ENCODE data around the gene CHST14.

CHST14 gene

DNA sequence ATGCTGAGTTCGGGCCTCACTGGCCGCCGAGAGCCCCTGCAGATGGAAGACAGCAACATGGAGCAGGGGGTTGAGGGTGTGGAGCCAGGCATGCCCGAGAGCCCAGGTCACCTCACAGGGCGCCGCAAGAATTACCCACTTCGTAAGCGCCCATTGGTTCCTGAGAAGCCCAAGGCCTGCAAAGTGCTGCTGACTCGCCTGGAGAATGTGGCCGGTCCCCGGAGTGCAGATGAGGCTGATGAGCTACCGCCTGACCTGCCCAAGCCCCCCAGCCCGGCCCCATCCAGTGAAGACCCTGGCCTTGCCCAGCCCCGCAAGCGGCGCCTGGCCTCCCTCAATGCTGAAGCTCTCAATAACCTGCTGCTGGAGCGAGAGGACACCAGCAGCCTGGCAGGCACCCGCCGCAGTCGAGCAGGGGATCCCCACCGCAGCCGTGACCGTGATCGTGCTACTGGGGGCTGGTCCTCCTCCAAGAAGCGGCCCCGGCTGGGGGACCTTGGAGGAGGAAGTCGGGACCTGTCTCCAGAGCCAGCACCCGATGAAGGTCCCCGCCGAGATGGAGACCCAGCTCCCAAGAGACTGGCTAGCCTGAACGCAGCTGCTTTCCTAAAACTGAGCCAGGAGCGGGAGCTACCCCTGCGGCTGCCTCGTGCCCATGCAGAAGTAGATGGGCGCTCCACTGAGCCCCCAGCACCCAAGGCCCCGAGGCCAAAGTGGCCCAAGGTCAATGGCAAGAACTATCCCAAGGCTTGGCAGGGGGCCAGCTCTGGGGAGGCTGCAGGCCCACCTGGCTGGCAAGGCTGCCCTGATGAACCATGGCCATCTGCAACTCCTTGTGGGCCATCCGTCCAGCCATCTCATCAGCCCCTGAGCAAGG, 12.1 kb upstream of the CHST14 start:
- Histone ChIP-seq H3K4me2 (no peak overlapping the region), H3K9ac (no peak overlapping the region), H3K27ac (no peak overlapping the region), H3K27me3 (no peaks in the 10 kb centered on the region), H4K20me1 (peaks cover 100% of the 10 kb centered on the region), H3K36me3 (peaks cover 63% of the 10 kb centered on the region), H3K9me3 (no peaks in the 10 kb centered on the region), H3K4me1 (peaks cover 47% of the 10 kb centered on the region), H3K4me3 (no peak overlapping the region)
- TF ChIP-seq Cebpa-rat (IDR thresholded peaks at IDR 0.05): no peak

DNA sequence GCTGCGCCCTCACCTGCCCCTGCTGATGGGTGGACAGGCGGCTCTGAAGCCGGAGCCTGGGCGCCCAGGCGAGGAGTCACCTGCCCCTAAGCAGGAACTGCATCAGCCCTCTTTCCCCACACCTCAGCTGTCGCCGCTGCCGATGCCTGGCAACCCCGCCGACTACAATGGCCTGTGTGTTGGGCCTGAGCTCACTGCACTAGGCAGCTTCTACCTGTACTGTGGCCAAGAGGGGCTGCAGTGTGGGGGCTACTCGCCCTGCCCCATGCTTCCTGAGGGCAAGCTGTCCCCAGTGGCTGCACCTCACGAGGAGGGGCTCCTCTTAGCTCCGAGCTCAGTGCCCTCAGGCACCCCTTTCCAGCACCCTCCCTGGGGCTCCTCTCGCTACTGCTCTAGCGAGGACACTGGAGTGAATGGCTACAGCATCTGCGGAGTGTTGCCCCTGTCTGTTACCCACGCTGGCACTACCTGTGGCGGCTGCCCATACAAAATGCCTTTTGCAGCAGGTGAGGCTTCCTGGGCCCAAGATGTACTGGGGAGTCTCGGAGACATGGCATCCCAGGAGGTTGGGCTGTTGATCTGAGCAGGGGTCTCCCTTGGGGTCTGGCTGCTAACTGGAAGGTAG, 11.3 kb upstream of the CHST14 start:
- no peaks in the 10 kb centered on the region for H3K9me3 ChIP-seq
- no peak for TF ChIP-seq Cebpa-rat (IDR thresholded peaks at IDR 0.05)
- no peak overlapping the region for H3K4me3 ChIP-seq
- no peaks in the 10 kb centered on the region for H3K27me3 ChIP-seq
- H3K4me1 ChIP-seq: peaks cover 40% of the 10 kb centered on the region
- H3K36me3 ChIP-seq: peaks cover 71% of the 10 kb centered on the region
- H3K9ac ChIP-seq: no peak overlapping the region
- no peak overlapping the region for H3K4me2 ChIP-seq
- peaks cover 100% of the 10 kb centered on the region for H4K20me1 ChIP-seq
- H3K27ac ChIP-seq: no peak overlapping the region

DNA sequence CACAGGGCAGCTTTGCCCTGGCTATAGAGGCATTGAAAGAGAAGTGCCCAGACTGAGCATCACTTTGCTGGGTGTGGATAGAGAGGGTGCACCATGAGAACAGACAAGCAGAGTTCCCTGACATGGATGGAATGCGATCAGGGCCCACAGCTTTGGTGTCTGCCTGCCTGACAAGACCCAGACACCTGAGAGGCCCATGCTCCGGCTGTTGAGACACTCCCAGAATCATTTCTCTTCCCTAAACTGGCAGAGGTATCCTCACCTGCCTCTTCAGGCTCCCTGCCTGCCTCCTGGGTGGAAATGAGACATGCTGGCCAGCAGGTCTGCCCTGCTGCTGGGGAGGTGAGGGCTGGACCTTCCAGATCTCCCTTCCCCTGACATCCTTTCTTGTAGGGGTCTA, 10.4 kb upstream of the CHST14 start:
- H3K36me3 ChIP-seq: peaks cover 80% of the 10 kb centered on the region
- peaks cover 31% of the 10 kb centered on the region for H3K4me1 ChIP-seq
- TF ChIP-seq Cebpa-rat (IDR thresholded peaks at IDR 0.05): no peak
- no peak overlapping the region for H3K4me3 ChIP-seq
- H3K9ac ChIP-seq: no peak overlapping the region
- peaks cover 97% of the 10 kb centered on the region for H4K20me1 ChIP-seq
- no peaks in the 10 kb centered on the region for H3K27me3 ChIP-seq
- H3K4me2 ChIP-seq: no peak overlapping the region
- H3K9me3 ChIP-seq: no peaks in the 10 kb centered on the region
- no peak overlapping the region for H3K27ac ChIP-seq

DNA sequence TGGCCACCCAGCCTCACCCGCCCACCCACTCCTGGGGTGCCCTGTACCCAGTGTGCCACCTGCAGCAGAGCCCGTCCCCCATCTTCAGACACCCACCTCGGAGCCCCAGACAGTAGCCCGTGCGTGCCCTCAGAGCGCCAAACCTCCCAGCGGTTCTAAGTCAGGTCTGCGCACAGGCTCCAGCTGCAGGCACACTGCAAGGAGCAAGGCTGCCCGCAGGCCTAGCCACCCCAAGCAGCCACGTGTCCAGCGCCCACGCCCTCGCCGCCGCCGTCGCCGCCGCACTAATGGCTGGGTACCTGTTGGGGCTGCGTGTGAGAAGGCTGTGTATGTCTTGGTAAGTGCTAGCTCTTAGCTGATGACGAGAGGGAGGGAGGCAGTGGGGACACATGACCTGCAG, 8.8 kb upstream of the CHST14 start:
- no peak overlapping the region for H3K27ac ChIP-seq
- H3K9ac ChIP-seq: no peak overlapping the region
- H3K27me3 ChIP-seq: no peaks in the 10 kb centered on the region
- H4K20me1 ChIP-seq: peaks cover 86% of the 10 kb centered on the region
- peaks cover 95% of the 10 kb centered on the region for H3K36me3 ChIP-seq
- H3K4me1 ChIP-seq: peaks cover 15% of the 10 kb centered on the region
- H3K9me3 ChIP-seq: no peaks in the 10 kb centered on the region
- H3K4me2 ChIP-seq: no peak overlapping the region
- TF ChIP-seq Cebpa-rat (IDR thresholded peaks at IDR 0.05): no peak
- H3K4me3 ChIP-seq: no peak overlapping the region

DNA sequence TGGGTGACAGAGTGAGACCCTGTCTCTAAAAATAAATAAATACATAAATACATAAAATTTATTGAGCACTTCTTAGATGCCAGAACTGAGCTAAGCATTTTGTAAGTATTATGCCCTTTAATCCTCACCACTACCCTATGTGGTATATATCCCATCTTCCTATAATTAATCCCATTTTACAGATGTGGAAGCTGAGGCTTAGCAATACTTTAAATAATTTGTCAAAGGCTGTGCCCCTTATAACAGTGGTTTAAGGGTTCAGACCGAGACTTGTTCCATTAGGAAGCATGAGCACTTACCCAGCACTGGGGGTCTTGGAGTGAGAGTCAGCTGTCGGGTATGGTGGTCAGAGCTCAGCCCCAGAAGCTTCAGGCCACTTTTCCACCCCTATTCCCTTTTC, 7.5 kb upstream of the CHST14 start:
- no peaks in the 10 kb centered on the region for H3K27me3 ChIP-seq
- no peaks in the 10 kb centered on the region for H3K9me3 ChIP-seq
- no peak for TF ChIP-seq Cebpa-rat (IDR thresholded peaks at IDR 0.05)
- H3K9ac ChIP-seq: no peak overlapping the region
- H3K36me3 ChIP-seq: peaks cover 100% of the 10 kb centered on the region
- peaks cover 80% of the 10 kb centered on the region for H4K20me1 ChIP-seq
- no peak overlapping the region for H3K27ac ChIP-seq
- H3K4me2 ChIP-seq: no peak overlapping the region
- H3K4me1 ChIP-seq: peaks cover 2% of the 10 kb centered on the region; the same call in 1 of the 2 replicates
- H3K4me3 ChIP-seq: no peak overlapping the region

DNA sequence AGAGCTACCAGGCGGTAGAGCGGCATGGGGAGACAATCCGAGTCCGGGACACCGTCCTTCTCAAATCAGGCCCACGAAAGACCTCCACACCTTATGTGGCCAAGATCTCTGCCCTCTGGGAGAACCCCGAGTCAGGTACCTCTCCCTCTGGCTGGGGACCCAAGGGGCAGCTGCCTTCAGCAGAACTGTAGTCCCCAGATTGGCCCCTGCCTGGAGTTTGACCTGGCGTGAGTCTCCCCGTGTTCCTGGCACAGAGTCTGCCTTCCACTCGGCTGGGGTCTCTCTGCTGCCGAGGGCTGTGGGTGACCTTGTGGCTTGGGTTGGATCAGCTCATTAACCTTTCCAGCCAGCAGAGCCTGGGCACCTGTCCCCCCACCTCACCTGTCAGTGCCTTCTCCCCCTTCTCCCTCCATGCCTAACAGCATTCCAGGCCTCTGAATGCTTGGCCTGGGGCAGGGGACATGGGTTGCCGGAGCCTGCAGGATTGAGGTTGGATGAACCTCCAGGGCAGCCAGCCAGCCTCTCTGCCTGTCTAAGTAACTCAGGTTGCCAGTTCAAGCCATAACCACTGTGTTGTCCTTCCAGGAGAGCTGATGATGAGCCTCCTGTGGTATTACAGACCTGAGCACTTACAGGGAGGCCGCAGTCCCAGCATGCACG, 6.8 kb upstream of the CHST14 start:
- no peak overlapping the region for H3K4me3 ChIP-seq
- H4K20me1 ChIP-seq: peaks cover 73% of the 10 kb centered on the region
- peaks cover 96% of the 10 kb centered on the region for H3K36me3 ChIP-seq
- no peak overlapping the region for H3K9ac ChIP-seq
- peaks cover 5% of the 10 kb centered on the region; the same call in 1 of the 2 replicates for H3K4me1 ChIP-seq
- no peak for TF ChIP-seq Cebpa-rat (IDR thresholded peaks at IDR 0.05)
- H3K27ac ChIP-seq: no peak overlapping the region
- no peaks in the 10 kb centered on the region for H3K9me3 ChIP-seq
- no peak overlapping the region for H3K4me2 ChIP-seq
- no peaks in the 10 kb centered on the region for H3K27me3 ChIP-seq

DNA sequence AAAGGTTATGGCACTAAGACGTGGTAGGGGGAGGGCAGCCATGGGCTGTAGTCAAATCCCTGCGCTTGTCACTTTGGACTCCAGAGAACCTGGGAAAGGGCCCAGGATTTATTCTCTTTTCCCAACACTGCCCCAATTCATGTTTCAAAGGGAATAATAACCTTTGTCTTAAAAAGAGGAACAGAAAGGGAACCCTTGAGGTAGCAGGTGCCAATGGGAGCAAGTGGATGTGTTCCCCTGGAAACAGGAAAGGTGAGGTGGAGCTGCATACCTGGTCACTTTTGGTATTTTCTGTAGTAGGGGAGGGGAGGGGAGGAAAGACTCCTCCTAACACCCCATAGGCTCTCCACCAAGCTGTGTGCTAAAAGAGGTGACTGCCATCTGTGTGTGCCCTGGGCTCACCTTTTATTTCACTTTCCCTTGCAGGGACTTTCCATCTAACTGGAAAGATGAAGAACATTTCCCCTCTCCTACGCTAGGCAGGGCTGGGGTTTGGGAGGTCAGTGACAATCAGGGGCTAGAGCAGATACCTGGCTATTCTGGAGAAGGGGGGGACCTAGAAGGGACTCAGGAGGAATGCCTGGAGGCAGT, 6.1 kb upstream of the CHST14 start:
- Histone ChIP-seq H3K36me3 (peaks cover 90% of the 10 kb centered on the region), H4K20me1 (peaks cover 66% of the 10 kb centered on the region), H3K9ac (no peak overlapping the region), H3K27ac (no peak overlapping the region), H3K27me3 (no peaks in the 10 kb centered on the region), H3K4me1 (peaks cover 11% of the 10 kb centered on the region; the same call in 1 of the 2 replicates), H3K4me3 (no peak overlapping the region), H3K9me3 (no peaks in the 10 kb centered on the region), H3K4me2 (no peak overlapping the region)
- no peak for TF ChIP-seq Cebpa-rat (IDR thresholded peaks at IDR 0.05)

DNA sequence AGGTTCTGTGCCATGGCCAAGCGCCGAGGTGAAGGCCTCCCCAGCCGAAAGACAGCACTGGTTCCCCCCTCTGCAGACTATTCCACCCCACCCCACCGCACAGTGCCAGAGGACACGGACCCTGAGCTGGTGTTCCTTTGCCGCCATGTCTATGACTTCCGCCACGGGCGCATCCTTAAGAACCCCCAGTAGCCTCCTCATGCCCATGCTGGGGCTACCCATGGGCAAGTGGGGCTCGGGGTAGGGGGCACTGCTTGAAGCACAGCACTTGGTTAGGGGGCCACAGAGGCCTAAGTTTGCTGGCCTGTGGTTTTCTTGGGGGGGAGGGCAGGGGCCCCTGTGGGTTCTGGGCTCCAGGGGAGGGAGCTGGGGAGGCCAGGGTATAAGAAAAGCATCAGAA, 4.8 kb upstream of the CHST14 start:
- H3K36me3 ChIP-seq: peaks cover 77% of the 10 kb centered on the region
- TF ChIP-seq Cebpa-rat (IDR thresholded peaks at IDR 0.05): no peak
- no peak overlapping the region for H3K9ac ChIP-seq
- H4K20me1 ChIP-seq: peaks cover 54% of the 10 kb centered on the region
- H3K4me2 ChIP-seq: no peak overlapping the region
- no peak overlapping the region for H3K27ac ChIP-seq
- no peaks in the 10 kb centered on the region for H3K9me3 ChIP-seq
- H3K4me1 ChIP-seq: peaks cover 21% of the 10 kb centered on the region
- H3K27me3 ChIP-seq: no peaks in the 10 kb centered on the region
- no peak overlapping the region for H3K4me3 ChIP-seq

DNA sequence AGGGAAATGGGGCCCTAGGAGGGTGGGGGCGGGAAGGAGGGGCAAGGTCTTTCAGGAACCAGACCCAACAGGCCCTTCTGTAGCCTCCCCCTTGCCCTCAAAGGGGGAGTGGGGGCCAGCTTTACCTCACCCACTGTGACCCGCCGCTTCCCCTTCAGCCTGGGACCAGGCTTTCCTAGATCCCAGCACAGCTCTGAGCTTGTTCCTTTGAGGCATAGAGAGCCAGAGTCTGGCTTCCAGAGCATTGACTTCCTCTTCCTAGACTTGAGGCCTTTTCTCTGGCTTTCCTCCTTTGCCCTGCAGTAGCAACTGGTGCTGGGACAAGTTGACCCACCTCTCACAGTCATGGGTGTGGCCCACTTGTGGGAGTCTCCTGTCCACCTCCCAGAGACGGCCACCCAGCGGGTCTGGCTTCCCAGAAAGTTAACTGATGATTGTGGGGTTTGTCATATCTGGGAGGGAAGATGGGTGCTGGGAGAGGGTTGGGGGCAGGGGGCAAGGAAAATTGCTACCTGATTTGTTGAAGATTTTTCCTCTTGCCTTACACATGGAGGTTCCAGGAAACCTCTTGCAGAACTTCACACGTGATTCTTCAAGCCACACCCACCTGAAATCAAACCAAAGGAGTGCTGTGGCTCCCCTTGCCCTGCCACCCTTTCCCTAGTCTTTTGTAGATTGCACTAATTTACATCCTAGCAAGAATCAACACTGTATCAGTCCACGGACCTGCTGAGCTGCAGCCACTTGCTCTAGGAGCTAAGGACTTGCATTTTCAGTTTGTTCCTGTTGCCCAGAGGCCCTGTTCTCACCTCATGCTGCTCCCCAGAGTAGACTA, 4.1 kb upstream of the CHST14 start:
- no peaks in the 10 kb centered on the region for H3K9me3 ChIP-seq
- H3K27ac ChIP-seq: no peak overlapping the region
- no peak for TF ChIP-seq Cebpa-rat (IDR thresholded peaks at IDR 0.05)
- peaks cover 47% of the 10 kb centered on the region for H4K20me1 ChIP-seq
- H3K27me3 ChIP-seq: no peaks in the 10 kb centered on the region
- H3K4me1 ChIP-seq: peaks cover 24% of the 10 kb centered on the region
- H3K4me2 ChIP-seq: no peak overlapping the region
- H3K9ac ChIP-seq: no peak overlapping the region
- no peak overlapping the region for H3K4me3 ChIP-seq
- H3K36me3 ChIP-seq: peaks cover 70% of the 10 kb centered on the region

Data from BLaER1 (cell line).